Hindlimb muscle (tissue), 1 donor: Measurements from ENCODE around the gene IGFL1. TPM values are rescaled to one million over a fixed set of nuclear protein-coding genes. Genes with fewer than 3 reads are reported as not detected.
"Not testable (repeated sequence)": the region's sequence is repeated elsewhere in the genome, so short reads cannot be mapped to it uniquely, and the experiment has no call there.

Experiments
- DNase-seq: peaks from one replicate; pipeline ENCODE4 v3.0.0-alpha.2; 2013
- polyA plus RNA-seq: library from polyadenylated mRNA; unstranded; fragments of 120-200 nt; gene quantifications from one replicate; pipeline ENCODE4 v1.2.1, GENCODE V29; 2013; ENCODE audit not compliant: insufficient read length

The IGFL1 gene
- polyA plus RNA-seq, 1 donor, result not detected

GRCh38 chr19:46225558-46226004 is 4.0 kb upstream of the IGFL1 start:
- peak; percentile 15 for DNase-seq

DNA sequence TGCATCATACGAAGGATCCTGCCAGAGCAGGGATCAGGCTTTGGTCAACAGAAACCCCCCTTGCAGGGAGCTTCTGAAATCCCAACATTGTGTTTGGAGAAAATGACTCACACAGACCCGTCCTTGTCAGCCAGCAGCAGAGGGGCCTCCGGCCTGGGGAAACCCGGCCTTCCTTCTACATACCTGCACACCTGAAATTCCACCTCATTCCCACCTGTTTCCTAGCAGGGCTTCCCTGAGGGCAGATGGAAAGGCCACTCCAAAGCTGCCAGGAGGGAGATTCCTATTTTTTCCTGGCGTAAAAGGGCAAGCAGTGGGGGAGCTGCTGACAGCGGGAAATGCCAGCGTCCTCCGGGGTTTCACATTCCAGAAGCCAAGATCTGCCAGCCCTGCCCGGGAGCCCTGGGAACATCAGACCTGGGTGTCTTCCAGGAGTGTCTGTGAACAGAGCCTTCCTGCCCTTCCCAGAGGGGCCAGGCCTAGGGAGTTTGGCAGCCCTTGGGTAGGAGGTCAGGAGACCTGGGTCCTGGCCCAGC is 3.0 kb upstream of the IGFL1 start:
- DNase-seq, result no peak

- no peak for DNase-seq
These were observed 2.5 kb downstream of the IGFL1 start for GRCh38 chr19:46232029-46232428.

DNA sequence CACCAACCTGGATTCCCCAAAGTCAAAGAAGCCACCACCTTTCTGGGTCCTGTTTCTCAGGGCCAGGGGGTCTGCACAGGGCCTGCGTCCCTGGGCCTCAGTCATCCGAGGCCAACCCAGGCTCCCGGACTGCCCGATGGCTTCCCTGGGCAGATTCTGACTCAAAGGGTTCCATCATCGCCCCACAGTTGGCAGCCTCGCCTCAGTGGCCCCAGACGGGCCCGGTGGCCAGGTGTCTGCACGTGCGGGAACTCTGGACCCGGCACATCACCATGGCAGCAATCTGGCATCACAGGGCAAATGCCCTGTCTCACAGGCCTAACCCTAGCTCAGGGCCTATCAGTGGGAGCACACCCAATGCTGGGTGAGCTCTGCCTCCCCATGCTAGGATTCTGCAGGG is 2.9 kb downstream of the IGFL1 start:
- no peak for DNase-seq

GRCh38 chr19:46232938-46233621 is 3.5 kb downstream of the IGFL1 start:
- no peak for DNase-seq

DNA sequence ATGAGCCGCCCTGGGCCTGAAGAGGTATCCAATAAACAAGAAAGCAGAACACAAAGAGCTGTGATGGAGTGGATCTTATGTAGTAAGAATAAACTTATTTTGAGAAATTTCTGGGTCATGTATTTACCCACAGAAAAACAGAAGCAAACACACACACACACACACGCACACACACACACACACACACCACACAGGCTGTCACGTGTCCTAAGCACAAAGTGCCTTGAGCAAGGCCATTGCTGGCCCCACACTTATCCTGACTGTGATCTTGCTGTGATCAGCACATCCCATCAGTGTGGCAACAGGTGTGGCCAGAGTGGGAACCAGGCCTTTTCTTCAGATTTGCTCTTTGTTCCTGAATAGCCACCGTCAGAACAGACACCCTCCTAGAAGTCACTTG is 4.3 kb downstream of the IGFL1 start:
- not testable (repeated sequence) for DNase-seq

DNA sequence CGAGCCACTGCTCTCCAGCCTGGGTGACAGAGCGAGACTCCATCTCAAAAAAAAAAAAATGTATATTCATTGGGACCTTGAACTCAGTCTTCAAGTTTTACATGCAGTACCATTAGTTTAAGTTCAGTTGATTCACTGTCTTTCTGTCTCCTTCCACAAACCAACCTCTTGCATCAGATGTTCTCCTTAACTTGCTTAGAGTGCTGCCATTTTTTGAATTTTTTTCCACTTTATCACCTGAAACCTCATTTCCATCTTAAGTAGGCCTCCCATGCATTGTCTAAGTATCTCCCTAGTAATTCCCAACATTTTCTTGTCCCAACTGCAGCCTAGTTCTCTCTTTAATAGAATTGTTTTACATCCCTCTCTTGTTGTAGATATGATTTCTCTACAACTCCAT is 8.6 kb downstream of the IGFL1 start:
- DNase-seq, result not testable (repeated sequence)

DNA sequence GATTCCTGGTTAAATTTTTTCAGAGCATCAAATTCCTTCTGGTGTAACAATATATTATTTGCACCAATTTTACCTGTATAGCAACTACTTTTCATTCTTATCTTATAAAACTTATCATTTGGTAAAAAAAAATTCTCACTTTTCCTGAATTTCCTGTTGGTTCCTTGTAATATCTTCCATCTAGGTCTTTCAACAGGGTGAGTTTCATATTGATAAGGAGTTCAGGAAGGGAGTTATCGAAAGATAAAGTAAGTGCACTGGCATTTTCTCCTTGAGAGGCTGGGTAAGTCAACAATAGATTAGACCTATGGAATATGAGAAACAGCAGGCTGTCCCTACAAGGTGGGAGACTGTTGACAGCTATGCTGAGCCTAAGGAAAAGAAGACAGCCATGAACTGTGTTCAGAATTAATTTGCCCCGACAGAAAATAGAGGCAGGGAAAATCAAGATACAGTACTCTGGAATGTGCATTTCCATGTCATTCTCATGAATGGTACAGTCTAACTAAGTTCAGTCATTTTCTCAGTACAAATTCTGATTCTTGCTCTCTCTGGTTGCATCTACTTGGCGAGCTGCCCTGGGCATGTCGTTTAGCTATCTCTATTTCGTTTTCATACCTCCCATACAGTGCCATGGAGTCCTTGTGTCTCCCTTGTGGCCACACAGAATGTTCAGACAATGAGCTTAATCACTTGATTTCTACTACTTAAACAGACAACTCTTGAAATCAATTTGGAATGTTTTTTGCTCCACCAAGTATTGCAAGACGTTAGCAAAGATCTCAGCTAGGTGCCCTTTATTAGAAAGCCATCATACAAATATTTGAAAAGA is 9.9 kb downstream of the IGFL1 start:
- no peak for DNase-seq

GRCh38 chr19:46240693-46241092 is 11.2 kb downstream of the IGFL1 start:
- no peak for DNase-seq

- no peak for DNase-seq
These were observed 12.1 kb downstream of the IGFL1 start for GRCh38 chr19:46241626-46242025.

- not testable (repeated sequence) for DNase-seq
These were observed 13.6 kb downstream of the IGFL1 start for GRCh38 chr19:46243081-46243654.

- no peak for DNase-seq
These were observed 20.7 kb downstream of the IGFL1 start for GRCh38 chr19:46250076-46250735.

- no peak for DNase-seq
These were observed 21.9 kb downstream of the IGFL1 start for GRCh38 chr19:46251416-46251815.

- no peak for DNase-seq
These were observed 25.2 kb downstream of the IGFL1 start for GRCh38 chr19:46254776-46255175.

GRCh38 chr19:46256855-46257254 is 27.3 kb downstream of the IGFL1 start:
- DNase-seq, result no peak

DNA sequence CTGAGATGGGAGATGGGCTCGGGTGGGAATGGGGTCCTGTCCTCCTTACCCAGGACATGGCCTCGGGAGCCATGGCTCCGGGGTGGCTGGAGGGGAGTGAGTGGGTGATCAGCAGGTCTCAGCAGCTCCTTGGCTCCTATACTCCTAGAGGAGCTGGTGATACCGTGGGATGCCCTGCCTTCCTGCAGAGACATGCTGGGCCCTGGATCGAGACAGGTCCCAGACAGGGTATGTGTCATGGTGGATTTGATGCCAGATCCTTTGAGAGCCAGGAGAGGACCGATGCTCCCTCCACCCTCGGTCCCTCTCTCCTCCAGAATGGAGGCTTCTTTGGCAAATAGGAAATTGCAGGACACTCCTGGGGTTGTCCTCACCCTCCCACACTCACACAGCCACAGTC is 32.0 kb downstream of the IGFL1 start:
- DNase-seq, result not testable (repeated sequence)

DNA sequence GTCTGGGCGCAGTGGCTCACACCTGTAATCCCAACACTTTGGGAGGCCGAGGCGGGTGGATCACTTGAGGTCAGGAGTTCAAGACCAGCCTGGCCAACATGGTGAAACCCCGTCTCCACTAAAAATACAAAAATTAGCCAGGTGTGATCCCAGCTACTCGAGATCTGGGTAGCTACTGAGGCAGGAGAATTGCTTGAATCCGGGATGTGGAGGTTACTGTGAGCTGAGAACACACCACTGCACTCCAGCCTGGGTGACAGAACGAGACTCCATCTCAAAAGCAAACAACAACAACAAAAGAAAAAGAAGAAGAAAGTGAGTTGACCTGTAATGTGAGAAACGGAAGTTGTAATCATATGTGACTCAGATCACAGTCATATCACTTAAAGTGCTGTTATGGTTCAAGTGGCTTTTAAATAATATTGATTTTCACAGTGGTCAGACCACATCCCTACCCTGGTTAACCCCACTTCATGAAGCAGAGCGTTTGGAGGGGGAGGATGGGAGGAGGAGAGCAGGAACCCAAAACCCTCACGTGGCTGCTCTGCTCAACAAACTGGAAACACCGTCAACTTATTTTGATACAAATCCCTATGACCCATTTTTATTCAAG is 33.2 kb downstream of the IGFL1 start:
- DNase-seq, result not testable (repeated sequence)

- not testable (repeated sequence) for DNase-seq
These were observed 35.3 kb downstream of the IGFL1 start for GRCh38 chr19:46264801-46265200.

DNA sequence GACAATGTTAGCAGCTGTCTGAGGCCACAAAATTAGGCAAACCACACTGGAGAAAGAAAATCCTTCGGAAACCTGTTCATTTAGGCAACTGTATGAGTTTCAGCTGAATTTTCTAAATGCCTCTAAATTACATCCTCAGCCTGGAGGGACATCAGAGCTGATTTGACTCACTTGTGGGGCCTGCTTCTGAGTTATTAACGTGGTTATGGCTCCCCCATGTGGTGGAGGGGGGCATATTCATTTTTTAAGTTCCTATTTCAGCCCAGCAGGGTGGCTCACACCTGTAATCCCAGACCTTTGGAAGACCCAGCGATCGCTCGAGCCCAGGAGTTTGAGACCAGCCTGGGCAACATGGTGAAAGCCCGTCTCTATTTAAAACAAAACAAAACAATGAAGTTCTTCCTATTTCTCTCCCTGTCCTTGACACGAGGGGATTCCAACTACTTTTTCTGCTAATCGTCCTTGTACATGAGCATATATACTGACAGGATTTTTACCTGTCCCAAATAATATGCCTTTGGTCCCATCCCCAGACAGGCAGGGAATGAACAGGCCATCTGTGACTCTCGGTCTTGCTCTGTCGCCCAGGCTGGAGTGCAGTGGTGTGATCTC is 35.8 kb downstream of the IGFL1 start:
- DNase-seq, result peak; percentile 61

DNA sequence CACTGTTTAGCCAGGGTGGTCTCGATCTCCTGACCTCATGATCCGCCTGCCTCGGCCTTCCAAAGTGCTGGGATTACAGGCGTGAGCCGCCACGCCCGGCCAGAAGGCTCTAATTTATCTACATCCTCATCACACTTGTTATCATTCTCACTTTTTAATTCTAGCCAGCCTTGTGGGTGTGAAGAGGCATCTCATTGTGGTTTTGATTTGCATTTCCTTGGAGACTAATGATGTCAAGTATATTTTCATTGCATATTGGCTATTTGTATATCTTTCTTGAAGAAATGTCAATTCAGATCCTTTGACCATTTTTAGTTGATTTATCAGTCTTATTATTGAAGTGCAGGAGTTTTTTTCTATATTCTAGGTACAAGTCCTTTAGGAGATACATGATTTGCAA is 39.6 kb downstream of the IGFL1 start:
- no peak for DNase-seq

- no peak for DNase-seq
These were observed 41.1 kb downstream of the IGFL1 start for GRCh38 chr19:46270521-46271256.
